A204.1 (cell line): ENCODE results near the gene MYO18B.

Experiments used
- FAIRE-seq: peaks from 2 replicates; lab custom pipeline; 2012; peaks lifted over from hg19 to GRCh38; lab: Jason Lieb, UNC

The MYO18B gene

DNA sequence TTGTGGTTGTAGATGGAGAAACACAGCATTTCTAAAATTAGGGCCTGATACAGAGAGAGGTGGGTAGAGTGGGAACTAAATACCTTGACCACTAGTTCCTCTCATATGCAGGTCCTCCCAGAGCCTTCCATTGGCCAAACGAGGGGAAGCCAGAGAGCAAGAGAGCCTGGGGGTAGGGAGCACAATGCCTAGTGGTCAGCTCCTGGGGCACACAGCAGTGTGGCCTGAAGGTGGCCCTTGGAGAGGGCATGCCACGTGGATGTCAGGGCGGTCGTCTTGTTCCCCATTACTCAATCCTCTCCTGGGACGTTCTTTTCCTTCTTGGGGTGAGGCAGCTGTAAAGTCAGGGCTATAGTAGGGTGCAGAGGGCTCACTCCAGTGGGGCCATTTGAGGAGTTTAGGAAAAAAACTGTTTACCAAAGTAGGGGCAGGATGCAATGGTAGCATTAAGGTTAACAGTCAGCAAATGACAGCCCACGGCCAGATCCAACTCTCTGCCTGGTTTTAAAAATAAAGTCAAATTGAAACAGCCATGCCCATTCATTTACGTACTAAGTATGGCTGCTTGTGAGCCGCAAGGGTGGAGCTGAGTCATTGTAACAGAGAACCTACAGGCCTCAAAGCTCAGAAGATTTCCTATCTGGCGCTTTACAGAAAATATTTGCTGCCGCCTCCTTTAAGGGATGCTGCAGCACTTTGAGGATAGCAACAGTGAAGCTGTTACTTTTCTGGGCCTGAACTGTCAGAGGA is 7.6 kb downstream of the MYO18B start:
- FAIRE-seq: no peak

GRCh38 chr22:25750569-25751173 is 8.7 kb downstream of the MYO18B start:
- no peak for FAIRE-seq

GRCh38 chr22:25751174-25751581 is 9.2 kb downstream of the MYO18B start:
- no peak for FAIRE-seq

DNA sequence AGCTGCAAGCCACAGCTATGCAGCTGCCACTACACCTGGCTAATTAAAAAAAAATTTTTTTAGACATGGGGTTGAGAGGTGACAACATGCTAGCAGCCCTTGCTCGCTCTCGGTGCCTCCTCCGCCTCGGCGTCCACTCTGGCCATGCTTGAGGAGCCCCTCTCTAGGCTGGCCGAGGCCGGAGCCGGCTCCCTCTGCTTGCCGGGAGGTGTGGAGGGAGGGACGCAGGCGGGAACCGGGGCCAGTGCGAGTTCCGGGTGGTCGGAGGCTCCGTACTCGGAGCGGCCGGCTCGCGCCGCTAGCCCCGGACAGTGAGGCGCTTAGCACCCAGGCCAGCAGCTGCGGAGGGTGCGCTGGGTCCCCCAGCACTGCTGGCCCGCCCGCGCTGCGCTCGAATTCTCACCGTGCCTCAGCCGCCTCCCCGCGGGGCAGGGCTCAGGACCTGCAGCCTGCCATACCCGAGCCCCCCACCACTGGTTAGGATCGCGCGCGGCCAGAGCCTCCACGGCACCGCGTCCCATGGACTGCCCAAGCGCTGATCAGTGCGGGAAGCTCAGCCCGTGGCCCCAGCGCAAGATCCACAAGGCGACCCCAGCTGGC is 10.7 kb downstream of the MYO18B start:
- FAIRE-seq: no peak

DNA sequence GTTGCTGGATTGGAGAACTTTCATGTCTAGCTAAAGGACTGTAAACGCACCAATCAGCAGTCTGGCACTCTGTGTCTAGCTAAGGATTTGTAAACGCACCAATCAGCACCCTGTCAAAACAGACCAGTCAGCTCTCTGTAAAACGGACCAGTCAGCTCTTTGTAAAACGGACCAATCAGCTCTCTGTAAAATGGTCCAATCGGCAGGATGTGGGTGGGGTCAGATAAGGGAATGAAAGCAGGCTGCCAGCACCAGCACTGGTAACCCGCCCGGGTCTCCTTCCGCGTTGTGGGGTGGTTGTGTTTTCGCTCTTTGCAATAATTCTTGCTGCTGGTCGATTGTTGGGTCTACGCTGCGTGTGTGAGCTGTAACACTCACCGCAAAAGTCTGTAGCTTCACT is 11.3 kb downstream of the MYO18B start:
- no peak for FAIRE-seq

DNA sequence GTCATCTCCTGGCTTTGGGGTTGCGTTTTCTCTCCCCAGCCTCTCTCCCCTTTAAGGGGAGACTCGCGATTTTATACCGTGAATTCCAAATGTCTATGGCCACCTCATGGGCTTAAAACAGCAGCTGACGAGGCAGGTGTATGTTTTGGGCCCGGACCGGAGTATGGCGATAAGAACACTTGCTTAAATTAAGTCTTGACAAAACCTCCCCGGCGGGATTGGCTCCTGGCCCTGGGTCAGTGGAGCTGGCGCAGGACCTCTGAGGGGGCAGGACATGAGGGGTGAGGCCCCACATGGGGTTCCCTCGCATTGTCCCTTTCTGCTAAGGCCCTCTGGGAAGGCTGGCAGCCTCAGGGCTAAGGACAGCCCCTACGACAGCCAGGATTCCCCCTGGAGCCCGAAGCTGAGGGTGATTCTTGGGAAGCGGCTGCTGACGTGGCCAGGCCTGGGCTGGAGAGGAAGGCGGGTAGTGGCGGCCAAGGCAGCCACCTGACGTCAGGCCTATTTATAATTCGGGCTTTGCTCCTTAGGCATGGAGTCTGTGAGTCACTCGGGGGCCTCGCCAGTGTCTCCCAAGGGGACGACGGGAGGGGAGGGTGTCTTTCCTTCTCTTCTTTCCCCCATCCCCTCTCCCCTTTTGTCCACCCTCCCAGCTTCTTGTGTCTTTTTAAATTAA is 12.7 kb downstream of the MYO18B start:
- FAIRE-seq: no peak

- no peak for FAIRE-seq
These were observed 15.7 kb downstream of the MYO18B start for GRCh38 chr22:25757686-25758085.

GRCh38 chr22:25758316-25758715 is 16.3 kb downstream of the MYO18B start:
- FAIRE-seq: no peak

GRCh38 chr22:25759825-25760231 is 17.8 kb downstream of the MYO18B start:
- FAIRE-seq: no peak

DNA sequence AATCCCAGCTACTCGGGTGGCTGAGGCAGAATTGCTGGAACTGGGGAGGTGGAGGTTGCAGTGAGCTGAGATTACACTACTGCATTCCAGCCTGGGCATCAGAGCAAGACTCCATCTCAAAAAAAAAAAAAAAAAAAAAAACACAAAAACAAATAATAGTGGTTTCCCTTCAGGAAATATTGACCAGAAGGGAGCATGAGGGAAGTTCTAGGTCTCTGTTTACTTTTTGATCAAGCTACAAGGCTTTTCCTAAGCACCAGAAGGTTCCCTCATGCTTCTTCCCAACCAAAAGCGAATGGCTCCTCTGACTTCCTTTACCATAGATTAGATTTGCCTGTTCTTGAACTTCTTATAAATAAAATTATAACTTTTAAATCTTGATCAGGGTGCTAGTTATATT is 18.3 kb downstream of the MYO18B start:
- no peak for FAIRE-seq

GRCh38 chr22:25760848-25761595 is 19.0 kb downstream of the MYO18B start:
- no peak for FAIRE-seq

DNA sequence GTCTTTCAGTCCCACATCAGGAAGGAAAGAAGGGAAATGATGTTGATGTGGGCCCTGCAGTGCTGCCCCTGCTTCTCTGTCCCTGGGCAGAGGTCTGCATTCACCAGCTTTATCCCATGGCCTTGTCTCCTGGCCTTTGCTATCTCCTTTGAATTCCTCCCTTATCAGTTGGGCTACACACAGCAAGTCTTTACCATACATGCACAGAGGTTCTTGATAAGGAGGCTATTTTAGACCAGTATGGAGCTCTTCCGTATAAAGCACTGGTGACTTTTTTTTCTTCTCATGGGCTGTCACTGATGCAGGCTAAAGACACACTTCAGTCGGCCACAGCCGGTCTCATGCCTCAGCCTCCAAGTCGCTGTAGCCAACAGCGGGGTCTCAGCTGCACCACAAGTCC is 20.2 kb downstream of the MYO18B start:
- FAIRE-seq: no peak

DNA sequence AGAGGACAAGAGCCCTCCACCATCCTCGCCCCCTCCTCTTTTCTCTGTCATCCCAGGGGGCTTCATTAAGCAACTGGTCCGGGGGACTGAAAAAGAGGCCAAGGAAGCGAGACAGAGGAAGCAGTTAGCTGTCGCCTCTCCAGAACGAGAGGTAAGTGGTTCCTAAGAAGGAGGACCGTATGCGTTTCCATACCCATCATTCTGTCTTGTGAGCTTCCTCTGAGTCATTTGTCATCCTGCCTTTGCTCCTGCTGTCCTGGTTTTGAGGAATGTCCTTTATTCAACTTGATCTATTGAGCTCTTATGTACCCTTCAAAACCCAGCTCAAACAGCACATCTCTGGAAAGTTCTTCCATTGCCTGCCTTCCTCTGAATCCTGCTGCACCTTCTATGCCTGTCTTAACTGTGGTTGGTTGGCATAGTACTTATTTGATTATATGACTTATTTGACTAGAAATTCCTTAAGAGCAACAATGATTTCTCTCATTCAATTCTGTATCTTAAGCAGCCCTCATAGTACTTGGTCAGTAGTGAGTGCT is 21.3 kb downstream of the MYO18B start:
- no peak for FAIRE-seq

DNA sequence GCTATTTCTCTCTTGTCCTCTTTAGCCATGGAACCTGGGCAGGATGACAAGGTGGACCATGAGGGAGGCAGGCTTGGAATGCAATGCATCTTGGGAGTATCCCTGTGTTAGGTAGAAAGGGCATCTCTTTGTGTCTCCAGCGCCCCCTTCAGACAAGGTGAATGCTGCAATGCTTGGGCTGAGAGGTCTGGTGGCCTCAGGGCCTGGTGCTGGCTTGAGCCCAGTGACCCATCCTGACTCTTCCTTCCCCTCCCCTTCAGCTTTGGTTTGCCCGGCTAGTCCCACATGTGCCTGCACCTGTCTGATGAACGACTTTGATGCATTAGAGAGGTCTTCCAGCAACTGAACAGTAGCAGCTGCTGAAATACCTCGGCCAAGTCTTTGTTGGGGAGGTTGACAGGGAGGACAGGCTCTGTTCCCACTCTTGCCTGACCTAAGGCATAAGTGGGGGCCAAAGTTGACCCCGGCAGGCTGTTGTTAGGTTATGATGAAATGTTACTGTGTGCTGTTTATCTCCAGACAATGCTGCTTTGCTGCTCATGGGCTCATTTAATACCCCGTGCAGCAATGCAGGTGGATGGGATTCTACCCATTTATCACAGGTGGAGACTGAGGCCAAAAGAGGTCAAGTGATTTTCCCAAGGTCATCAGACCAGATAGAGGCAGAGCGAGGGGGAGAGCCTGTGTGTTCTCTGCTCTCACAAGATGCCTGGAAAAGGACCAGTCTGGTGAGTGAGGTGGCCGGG is 22.5 kb downstream of the MYO18B start:
- FAIRE-seq: no peak

- FAIRE-seq: no peak
These were observed 23.0 kb downstream of the MYO18B start for GRCh38 chr22:25765016-25765367.

GRCh38 chr22:25765801-25766200 is 23.8 kb downstream of the MYO18B start:
- FAIRE-seq: no peak

DNA sequence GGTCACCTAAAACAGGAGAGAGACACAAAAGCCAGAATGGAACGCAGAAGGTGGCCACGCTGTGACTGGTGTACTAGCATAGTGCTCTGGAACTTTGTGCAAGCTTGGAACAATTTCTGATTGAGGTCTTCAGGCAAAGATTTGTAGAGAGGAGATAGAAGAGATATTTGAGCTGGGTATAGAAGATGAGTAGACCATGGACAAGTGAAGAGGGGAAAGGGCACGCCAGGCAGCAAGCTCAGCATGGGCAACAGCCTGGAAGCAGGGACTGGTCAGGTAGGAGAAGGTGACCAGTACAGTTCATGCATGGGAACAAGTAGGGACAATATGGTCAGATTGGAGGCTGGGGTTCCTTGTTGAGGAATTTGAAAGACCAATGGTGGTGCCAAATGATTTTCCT is 24.4 kb downstream of the MYO18B start:
- no peak for FAIRE-seq

DNA sequence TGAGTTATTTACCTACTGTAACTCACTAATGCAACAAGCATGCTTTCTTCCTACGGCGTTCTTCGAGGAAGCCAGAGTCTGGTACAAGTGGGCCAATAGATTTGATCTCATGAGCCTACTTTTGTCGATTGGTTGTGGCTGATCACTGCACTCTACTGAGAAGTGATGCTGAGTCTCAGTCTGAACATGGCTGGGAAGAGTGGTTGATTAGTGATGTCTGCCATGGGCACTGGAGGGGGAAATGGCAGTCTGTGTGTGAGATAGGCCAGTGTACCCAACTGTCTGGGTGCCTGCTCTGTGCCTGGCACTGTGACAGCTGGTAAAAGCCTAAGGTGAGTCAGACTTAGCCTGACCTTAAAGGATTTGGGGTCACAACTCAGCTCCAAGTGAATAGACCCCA is 28.3 kb downstream of the MYO18B start:
- no peak for FAIRE-seq

GRCh38 chr22:25772288-25772687 is 30.3 kb downstream of the MYO18B start:
- no peak for FAIRE-seq

DNA sequence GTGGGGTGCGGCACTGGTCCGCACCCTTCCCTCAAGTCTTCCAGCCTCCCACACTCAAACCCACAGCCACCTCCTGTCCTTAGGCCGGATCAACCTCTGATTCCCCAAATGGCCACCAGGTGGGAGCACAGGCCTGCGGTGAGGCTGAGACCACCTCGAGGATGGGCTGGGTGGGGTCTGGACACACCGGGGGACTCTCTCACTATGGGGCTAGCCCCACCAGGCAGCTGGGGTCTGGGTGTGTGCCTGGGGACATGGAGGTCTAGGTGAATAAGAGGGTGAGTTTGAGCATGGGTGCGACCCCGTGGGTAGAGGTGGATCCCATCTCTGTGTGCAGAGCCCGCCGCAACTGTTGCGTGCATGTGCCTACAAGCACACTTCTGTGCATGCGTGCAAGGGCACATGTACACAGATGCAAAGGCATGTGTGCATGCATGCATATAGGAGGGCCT is 32.6 kb downstream of the MYO18B start:
- no peak for FAIRE-seq

GRCh38 chr22:25775531-25775930 is 33.5 kb downstream of the MYO18B start:
- FAIRE-seq: no peak
